Pulmonary artery endothelial cell (primary cell): ENCODE measurements around the gene CDH13. TPM values are rescaled to one million over a fixed set of nuclear protein-coding genes. Genes with fewer than 3 reads are reported as not detected.

Experiments used
- DNase-seq: peaks from one replicate; pipeline ENCODE4 v3.0.0-alpha.2; 2011; ENCODE audit warnings: low read depth, low spot score
- total RNA-seq: library from RNA; depleted of rRNA; stranded (reverse); fragments of >200 nt; gene quantifications from 2 replicates; pipeline ENCODE4 v1.2.3, GENCODE V29; 2014

The CDH13 gene
- total RNA-seq, 1 donor from 2014 or later: 62.3 TPM

DNA sequence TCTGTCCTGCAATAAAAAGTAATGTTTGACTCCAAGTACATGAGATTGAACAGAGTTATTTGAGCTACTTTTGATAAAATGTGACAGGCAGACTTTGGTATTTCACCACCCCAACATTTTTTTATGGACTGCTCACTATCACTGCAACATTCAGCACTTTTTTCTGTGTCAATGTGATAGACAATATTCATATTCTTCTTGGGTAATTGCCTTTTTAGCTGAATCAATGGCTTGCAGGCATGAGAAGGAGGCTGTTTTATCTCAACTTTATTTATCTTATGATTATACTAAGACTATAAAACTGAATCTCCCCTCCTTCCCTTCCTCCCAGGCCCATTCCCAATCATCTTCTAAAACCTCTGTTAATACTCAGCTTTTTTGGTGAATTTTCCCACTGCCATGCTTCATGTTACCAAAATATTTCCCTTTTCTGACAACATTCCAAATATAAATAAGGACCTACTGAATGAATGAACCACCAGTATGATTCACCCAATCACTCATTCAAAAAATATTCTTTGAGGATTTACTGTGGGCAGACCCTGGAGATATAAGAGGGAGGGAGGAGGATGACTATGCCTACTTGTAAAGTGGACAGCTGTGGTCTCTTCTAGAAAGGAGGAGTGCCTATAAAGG lies 67.6 kb downstream of the CDH13 start:
- DNase-seq: no peak

DNA sequence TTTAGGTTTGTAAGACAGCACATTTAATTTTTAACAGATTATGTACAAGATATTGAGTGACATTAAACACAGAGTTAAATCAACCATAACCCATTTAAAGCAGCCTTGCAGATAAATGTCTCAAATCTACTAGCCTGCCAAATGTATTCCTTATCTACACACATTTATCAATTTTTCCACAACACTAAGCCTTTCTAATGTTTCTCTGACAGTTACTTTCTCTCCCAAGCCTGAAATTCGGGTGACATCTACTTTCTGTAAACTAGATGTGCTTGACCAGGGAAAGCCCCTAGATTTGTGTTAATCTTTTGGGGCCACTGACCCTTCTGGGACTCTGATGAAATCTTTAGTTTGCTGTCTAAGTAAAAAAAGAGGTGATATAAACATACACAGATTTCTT lies 69.0 kb downstream of the CDH13 start:
- no peak for DNase-seq

DNA sequence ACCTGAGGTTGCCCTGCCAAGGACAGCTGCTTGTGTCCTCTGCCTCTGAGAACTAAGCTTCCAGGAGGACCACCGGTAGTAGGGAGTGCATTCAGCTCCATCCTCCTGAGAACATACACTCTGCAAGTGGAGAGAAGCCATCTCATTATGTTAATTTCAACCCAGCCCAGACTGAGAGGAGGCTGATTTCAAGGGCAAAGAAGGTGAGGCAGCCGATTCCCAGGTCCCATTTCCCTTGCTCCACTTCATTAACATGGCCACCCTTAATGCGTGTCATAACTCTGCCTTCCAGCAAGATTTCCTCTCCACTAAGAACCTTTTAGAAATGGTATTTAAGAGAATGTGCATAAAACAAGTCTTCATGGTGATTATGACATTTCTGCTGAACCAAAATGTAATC lies 72.5 kb downstream of the CDH13 start:
- DNase-seq: no peak

DNA sequence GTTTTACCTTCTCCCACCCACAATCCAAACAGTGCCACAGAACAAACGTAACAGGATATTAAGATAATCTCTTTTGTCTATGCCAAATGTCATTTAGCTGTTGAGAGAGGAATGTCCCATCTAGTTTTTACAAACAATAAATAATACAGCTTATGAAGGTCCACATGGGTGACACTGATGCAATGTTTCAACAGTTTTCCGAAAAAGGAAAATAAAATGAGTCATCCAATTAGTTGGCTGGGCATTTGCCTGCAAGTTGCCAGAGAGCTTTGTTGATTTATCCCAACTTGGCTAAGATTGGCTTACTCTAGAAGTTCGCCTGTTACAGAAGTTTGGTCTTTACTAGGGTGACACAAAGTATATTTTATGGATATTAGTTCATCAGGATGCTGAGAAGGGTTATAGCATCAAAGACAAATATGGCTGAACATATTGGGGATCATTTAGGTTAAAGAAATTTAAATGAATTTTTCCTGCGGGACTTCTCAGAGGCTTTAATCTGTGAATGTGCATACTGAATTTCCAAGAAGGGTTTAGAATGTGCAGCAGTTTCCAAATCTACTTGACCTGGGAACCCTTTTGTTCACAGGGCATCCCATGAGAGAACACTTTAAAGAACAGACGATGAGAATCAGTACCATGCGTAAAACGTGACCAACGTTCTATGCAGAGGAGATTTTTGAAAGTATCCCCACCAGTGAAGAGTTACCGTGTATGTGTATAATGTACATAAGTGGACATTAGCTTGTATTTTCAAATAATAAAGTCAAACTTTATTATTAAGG lies 73.1 kb downstream of the CDH13 start:
- peak; percentile 71 for DNase-seq

DNA sequence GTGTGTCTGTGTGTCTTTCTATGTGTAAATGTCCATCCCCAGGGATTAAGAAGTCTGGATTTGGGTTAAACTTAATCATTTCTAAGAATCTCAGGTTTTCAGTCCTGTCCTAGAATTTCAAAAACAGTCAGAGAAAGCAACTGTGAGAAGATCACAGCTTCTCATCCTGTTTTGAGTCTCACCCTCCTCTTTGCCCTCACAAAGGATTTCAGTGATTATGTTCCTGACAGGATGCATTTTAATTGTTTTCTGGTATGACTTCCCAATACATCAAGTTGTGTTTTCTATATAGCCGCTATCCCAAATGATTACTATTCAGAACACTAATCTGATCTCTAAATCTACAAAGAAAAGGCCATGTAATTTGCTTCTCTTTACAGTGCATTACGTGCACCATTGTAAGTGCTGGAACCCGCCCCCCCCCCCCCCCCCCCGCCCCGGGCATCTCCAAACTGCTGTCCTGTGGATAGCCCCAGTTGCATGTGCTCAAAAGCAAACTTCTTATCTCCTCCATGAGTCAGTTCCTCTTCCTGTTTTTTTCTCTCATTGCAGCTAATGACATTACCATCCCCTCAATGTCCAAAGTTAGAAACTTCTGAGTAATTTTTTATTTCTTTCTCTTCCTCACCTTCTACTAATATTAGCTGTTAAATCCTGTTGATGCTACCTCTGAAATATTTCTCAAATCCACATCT lies 73.9 kb downstream of the CDH13 start:
- DNase-seq: peak; percentile 63

DNA sequence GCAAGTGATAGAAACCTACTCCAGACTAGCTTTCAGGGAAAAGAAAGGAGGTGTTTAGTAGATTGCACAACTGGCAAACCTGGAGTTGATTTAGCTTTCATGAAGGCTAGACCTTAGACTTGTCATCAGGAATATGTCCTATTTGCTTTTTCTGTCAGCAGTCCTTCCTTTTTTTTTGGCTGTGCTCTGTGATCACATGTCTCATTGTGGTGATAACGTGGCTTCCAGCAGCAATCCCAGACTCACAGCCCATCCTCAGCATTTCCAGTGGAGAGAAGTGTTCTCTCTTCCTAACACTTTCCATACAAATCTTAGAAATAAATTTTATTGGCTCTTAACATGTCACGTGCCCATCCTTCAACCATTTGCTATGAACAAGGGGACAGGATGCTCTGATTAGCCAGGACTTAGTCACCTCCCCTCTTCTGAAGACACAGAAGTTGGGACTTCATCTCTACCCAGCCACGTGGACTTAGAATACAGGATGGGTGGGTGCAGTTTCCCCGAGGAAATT lies 74.7 kb downstream of the CDH13 start:
- DNase-seq: no peak

DNA sequence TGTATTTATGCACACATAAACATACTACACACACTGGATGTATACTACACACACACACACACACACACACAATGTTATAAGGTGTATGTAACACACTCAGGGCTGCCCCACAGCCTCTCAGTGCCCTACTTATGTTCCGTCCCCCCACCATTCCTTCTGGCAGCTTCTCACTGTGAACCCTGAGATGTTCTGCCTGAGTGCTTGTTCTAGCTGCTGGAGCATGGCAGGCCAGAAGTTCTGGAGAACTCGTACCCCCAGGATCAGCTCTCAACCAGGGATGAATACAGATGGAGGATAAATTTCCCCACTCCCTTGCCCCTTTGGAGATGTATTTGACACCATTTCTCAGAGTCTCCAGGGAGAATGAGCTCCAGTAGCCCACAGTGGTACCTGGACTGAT lies 76.4 kb downstream of the CDH13 start:
- no peak for DNase-seq

DNA sequence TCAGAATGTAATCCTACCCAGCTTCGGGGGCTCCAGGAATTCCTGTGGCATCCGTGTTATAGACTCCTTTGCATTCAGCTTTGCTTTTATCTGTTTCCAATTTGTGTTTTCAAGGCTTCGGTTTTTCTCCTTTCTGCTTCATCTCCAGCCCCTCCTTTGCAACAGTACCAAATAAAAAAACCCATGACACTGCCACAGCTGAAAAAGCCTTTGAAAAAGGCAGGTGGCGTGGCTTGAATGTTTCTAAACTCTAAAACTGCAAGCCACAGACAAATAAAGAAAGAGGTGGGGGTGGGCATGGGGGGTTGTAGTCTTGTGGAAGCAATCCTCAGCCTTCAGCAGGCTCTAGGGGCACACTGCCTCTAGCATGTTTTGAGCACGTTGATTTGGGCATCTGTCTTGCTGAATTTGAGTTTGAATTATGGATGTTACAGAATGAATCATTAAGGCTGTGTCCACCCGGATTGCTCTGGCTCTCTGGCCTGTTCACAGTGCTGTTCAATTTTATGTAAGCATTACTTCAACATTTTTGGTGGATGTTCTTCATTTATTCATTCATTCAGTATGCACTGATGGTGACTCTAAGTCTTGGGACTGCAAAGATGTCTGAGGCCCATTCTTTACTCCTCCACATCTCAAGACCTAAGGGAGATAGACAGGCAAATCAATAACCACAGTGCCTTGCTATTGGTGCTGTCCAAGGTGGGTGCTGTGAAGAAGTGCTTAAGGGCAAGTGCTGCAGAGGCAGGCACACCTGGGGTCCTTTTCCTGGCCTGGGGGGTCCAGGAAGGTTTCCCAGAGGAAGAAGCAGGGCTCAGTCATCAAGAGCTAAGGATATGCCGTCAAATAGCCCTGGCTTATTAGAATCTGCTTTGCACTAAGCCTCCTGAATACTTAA lies 77.4 kb downstream of the CDH13 start:
- no peak for DNase-seq

DNA sequence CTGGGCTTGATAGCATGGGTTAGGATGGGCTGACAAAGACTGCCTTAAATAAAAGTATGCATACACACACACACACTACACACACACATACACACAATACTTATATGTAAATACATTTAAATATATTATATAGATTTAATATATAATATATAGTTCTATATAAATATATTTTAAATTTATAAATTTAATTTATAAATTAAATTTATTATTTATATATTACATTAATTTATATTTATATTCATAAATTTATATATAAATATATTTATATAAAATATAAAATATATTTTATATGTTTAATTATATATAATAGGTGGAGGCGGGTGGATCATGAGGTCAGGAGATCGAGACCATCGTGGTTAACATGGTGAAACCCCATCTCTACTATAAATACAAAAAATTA lies 83.2 kb downstream of the CDH13 start:
- DNase-seq: no peak

DNA sequence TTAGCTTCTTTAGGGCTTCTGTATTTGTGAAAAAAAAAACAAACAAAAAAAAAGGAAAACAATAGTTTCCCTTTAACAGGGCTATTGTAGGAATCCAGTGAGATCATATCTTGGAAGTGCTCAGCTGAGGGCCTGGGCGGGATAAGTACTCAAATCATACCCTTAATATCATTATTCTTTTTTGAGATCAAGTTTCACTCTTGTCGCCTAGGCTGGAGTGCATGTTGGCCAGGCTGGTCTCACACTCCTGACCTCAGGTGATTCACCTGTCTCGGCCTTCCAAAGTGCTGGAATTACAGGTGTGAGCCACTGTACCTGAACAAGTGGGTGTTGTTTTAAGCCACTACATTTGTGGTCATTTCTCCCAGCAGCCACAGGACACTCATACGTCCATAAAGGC lies 87.0 kb downstream of the CDH13 start:
- DNase-seq: no peak

DNA sequence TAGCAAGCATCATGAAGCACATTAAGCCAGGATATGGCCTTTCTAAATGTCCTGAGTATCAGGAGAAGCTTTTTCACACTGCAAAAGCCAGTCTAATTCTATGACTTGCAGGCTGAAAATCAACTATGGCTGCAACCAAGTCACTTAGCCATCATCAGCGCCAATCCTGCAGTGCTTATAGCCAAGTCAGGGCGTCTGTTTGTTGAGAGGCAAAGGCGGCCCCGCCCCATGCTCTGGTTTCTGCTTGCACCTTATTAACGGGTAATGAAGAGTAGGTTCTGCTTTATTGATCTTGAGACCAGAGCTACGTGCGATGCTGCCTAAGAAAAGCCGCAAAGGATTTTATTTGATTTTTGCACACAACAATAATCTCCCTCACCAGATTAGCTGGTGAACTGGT lies 88.4 kb downstream of the CDH13 start:
- DNase-seq: no peak

DNA sequence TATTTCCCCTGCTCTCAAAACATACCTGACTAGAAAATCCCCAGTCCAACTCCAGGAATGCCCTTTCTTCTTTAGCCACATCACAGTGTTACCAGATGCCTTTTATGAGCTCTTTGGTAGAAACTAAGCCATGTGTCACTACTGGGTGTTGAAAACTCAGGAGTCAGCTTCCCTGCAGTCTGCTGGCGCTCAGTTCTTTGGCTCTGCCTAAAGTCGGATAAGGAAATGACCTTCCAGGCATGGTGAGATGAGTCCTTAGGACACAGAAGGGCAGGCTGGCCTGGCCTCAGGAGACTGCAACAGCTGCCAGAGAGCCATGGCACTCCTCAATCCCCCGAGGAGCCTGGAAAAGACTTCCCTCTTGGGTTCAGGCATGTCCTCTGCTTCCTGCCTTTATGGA lies 89.1 kb downstream of the CDH13 start:
- no peak for DNase-seq

DNA sequence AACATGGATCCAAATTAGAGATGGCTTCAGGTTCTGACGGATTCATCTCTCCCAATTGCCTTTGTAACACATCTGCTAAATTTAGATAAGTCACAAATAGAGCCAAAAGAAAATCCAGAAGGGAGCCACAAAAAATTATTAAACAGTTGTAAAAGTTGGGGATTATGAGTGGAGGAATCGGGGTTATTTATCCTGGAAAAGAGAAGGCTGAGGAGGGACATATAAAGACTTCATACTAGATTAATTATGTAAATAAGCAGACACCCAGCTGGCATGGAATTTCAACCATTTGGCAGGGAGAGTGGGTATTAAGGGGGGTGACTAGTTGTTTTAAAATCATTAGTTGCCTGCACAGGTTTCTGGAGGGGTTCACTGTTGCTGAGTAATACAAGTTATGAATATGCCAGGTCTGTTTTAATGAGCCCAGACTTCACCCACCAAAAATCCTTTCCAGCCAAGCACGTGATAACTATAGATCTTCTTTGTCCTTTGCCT lies 89.6 kb downstream of the CDH13 start:
- DNase-seq: no peak

DNA sequence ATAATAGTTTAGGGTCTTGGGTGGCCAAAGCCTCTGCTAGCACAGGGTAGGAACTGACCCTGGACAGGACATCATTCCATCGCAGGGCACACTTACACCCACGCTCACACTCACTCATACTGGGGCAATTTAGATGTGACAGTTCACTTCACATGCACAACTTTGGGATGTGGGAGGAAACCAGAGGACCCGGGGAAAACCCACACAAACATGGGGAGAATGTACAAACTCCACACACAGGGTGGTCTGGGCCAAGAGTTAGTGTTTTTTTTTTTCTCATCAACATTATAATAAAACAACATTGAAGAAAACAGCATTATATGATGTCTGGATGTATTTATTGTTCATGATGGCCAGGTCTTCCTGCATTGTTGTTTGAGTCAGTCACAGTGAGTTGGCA lies 93.6 kb downstream of the CDH13 start:
- no peak for DNase-seq

DNA sequence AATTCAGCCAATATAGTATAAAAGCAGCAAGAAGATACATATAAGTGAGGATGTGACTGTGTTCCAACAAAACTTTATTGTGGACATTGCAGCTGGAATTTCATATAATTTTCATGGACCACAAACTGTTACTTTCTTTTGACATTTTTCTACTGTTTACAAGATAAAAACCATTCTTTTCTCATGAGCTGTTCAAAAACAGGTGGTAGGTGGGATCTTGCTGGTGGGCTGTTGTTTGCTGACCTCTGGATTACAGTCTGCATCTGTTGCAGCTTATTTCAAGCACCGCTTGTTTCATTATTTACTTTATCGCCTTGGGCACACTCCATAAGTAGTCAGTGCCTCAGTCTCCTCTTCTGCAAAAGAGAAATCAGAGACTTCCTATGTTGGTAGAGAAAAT lies 99.5 kb downstream of the CDH13 start:
- no peak for DNase-seq

DNA sequence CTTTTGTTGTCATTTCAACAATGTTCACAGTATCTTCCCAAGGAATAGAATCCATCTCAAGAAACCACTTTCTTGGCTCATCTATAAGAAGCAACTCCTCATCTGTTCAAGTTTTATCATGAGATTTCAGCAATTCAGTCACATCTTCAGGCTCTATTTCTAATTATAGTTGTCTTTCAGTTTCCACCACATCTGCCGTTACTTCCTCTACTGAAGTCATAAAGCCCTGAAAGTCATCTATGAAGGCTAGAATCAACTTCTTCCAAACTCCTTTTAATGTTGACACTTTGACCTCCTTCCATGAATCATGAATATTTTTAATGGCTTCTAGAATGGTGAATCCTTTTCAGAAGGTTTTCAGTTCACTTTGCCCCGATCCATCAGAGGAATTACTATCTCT lies 102.1 kb downstream of the CDH13 start:
- no peak for DNase-seq

DNA sequence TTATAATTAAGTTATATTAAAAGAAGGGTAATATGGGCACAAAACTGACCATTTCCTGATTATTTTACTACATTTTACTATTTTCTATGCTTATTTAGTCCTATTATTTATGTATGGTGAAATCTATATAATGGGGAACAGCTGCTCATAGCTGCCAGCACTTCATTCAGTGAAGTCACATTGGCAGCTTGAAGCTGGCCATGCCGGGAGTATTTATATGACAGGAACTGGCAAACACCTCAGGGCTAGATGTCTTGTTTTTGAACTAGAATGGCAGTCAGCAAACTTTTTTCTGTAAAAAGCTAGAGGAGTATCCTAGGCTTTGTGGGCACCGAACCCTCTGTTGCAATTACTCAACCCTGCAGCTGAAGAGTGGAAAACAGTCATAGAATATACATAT lies 104.1 kb downstream of the CDH13 start:
- no peak for DNase-seq

DNA sequence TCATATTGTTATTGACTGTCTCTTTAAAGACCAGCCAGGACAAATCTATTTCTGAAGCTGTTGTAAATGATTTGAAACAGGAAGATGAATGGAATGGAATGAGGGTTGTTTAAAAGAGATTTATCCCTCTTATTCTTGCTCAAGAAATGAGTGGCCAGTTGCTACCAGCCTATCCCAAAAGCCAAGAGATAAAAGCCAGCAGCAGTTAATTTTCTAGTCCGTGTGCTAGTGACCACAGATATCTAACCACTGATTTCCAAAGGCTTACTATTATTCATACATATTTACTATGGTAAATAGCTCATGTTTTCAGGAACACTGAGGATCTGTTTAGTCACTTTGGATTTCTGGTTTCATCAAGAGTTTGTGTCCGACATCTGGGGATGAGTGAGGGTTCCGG lies 105.7 kb downstream of the CDH13 start:
- DNase-seq: no peak

DNA sequence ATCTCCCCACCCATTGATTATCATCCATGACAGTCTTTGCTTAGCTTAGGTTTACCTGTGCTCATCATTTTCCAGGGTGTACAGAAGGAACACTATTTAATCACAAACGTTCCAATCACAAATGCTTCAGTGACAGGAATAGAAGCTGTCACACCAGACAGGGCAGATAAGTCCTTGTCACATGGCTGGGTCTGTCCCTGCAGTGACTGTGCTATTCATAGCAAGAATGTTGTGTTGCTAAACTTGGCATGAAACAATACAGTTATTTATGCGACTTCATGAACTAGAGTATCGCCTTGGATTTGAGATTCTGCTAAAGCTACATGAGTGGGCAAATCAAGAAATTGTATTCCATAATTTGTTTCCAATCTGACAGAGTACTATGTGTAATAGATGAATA lies 108.4 kb downstream of the CDH13 start:
- no peak for DNase-seq

DNA sequence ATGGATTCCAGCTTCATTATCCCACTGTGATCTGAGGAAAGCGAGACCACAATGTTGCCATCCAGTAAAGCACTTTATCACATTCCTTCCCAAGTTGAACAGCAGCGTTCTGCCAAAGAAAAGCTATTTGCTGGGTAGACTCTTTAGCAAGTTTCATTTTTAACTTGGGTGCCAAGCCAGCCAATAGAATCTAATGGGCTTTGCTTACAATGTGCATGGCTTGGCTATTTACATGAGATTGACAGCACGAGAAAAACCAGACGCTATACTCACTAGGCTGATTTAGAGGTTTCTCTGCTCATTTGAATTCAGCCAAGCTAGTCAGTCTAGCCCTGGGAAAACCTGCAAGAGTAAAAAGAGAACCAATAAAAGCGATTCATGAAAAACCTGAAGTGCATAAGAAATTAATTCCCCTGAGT lies 108.9 kb downstream of the CDH13 start:
- DNase-seq: no peak

DNA sequence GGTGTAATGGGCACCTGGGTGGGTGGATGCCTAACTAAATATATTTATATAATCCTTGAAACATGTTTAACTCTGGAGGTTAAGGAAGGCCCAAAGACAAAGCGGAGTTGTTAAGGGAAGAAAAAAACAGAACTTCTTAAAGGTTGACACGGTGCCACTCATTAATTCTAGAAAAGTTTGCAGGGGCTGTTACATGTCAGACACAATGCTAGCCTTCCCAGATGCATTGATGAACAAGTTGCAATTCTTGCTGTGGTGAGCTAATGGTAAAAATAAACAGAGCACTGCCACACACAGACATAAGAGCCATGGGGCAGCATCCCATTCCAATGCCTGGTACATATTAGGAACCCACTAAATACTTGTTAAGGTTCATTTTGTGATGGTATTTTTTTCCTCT lies 109.5 kb downstream of the CDH13 start:
- DNase-seq: no peak
